ENCODE measurements around the gene COX11.

DNA sequence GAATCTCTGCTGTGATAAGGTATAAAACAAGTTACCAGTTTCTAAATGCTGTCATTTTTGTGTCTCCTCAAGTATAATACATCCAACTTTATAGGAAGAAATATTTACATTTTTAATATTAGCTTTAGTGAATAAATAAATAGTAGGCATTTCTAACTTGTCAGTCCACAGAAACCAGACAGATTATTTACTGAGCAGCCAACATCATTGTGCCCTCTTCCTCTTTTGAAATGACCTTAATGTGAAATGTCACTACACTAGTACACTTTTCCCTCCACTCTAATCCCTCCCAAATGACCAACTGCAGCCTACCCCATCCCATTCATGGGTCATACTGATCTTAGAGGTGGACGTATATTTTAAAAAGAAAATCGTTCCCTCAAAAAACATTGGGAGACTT is 9.3 kb upstream of the COX11 start:
- TF ChIP-seq, protein P1, sequence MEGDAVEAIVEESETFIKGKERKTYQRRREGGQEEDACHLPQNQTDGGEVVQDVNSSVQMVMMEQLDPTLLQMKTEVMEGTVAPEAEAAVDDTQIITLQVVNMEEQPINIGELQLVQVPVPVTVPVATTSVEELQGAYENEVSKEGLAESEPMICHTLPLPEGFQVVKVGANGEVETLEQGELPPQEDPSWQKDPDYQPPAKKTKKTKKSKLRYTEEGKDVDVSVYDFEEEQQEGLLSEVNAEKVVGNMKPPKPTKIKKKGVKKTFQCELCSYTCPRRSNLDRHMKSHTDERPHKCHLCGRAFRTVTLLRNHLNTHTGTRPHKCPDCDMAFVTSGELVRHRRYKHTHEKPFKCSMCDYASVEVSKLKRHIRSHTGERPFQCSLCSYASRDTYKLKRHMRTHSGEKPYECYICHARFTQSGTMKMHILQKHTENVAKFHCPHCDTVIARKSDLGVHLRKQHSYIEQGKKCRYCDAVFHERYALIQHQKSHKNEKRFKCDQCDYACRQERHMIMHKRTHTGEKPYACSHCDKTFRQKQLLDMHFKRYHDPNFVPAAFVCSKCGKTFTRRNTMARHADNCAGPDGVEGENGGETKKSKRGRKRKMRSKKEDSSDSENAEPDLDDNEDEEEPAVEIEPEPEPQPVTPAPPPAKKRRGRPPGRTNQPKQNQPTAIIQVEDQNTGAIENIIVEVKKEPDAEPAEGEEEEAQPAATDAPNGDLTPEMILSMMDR (IDR thresholded peaks at IDR 0.05) = no peak
- TF ChIP-seq EZH2 (IDR thresholded peaks at IDR 0.05; ENCODE audit: borderline replicate concordance, insufficient read depth, low read depth, low read length, poor library complexity, severe bottlenecking) = no peak
